Vagina (tissue), 2 donors: ENCODE results near the gene SIRT3.

ENCODE experiments used
- POLR2A ChIP-seq, 2 donors: fragments of 450-650 bp; IDR thresholded peaks; one replicate each; pipeline ENCODE4 v1.6.1; 2017; ENCODE audit warnings: antibody characterized with exemption in 2 of 2, mild to moderate bottlenecking in 2 of 2, moderate library complexity in 2 of 2
- POLR2AphosphoS5 ChIP-seq, 2 donors: sonication (generic); formaldehyde crosslinking; IDR thresholded peaks; one replicate each; pipeline ENCODE4 v1.9.0; 2017; ENCODE audit warnings: antibody characterized with exemption in 2 of 2, mild to moderate bottlenecking in 2 of 2, low read depth in 1 of 2; ENCODE audit not compliant: insufficient read depth in 1 of 2
- TF ChIP-seq, protein P1 (sequence below), 3 experiments: fragments of 450-650 bp in 2 of 3; fragments of 200-600 bp in 1 of 3; sonication (generic) in 1 of 3; IDR thresholded peaks; one replicate each; pipeline ENCODE4 v1.5.1; 2017 to 2019; ENCODE audit warnings: antibody characterized with exemption in 3 of 3, mild to moderate bottlenecking in 2 of 3, moderate library complexity in 2 of 3

DNA sequence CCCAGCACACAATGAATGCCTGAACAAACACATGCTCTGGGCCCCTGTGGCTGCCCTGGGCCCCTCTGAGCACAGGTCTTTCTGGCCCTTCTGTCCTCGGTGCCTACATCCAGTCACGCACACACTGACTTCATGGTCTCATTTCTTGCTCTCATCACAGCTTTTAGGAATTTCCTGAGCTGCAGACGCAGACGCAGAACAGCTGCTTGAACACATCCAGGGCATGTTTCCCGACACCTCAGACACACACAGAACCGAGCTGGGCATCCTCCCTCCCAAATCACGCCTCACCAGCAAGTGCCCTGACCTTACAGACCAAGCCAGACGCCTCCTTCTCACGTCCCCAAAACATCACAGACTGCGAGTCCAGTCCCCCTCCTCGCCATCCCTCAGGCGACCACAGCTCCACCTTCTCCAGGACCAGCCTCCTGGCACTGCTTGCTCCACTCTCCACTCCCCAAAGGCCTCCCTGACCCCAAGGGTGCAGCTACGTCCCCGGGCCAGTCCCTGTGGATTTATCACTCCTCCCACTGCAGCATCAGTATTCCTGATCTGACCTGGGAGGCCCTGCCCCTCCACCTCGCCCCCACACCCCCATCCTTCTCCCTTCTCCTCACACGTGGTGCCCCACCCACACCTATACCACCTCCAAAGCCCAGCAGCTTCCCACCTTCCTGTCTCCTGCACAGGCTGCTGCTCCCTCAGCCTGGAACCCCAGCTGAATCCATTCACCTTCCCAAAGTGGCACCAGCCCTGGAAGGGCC is 12.9 kb downstream of the SIRT3 start:
- TF ChIP-seq, protein P1, sequence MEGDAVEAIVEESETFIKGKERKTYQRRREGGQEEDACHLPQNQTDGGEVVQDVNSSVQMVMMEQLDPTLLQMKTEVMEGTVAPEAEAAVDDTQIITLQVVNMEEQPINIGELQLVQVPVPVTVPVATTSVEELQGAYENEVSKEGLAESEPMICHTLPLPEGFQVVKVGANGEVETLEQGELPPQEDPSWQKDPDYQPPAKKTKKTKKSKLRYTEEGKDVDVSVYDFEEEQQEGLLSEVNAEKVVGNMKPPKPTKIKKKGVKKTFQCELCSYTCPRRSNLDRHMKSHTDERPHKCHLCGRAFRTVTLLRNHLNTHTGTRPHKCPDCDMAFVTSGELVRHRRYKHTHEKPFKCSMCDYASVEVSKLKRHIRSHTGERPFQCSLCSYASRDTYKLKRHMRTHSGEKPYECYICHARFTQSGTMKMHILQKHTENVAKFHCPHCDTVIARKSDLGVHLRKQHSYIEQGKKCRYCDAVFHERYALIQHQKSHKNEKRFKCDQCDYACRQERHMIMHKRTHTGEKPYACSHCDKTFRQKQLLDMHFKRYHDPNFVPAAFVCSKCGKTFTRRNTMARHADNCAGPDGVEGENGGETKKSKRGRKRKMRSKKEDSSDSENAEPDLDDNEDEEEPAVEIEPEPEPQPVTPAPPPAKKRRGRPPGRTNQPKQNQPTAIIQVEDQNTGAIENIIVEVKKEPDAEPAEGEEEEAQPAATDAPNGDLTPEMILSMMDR (IDR thresholded peaks at IDR 0.05), result no peak
- TF ChIP-seq POLR2AphosphoS5 (IDR thresholded peaks at IDR 0.05; ENCODE audit: insufficient read depth in 1 of 2, low read depth in 1 of 2) (no peak), POLR2A (IDR thresholded peaks at IDR 0.05) (no peak)
